A673 (cell line): ENCODE data around the gene MEF2B.

Experiments
- CTCF ChIP-seq: fragments of 300-800, 200-600 bp; sonication (generic); conservative IDR thresholded peaks from 2 replicates; pipeline ENCODE4 v1.5.1; 2017; ENCODE audit warnings: low read depth, mild to moderate bottlenecking, antibody characterized with exemption, low read length, moderate library complexity, mixed read lengths
- EZH2 ChIP-seq: fragments of 200-600 bp; sonication (generic); IDR thresholded peaks from 2 replicates; pipeline ENCODE4 v1.6.1; 2017; ENCODE audit warnings: borderline replicate concordance, low read depth, mild to moderate bottlenecking, mixed read lengths, antibody characterized with exemption, low read length; ENCODE audit not compliant: poor library complexity, severe bottlenecking

GRCh38 chr19:19109601-19110000, 60.5 kb downstream of the MEF2B start:
- TF ChIP-seq CTCF (no peak), EZH2 (no peak)
